Keratinocyte (primary cell): ENCODE measurements around the gene CDKAL1. TPM values are rescaled to one million over a fixed set of nuclear protein-coding genes. Genes with fewer than 3 reads are reported as not detected.

Experiments
- DNase-seq: peaks from one replicate; pipeline ENCODE4 v3.0.0-alpha.2; 2011; ENCODE audit warnings: low read depth, missing footprints, low spot score
- FAIRE-seq: peaks from 2 replicates; lab custom pipeline; 2011; peaks lifted over from hg19 to GRCh38; lab: Jason Lieb, UNC
- H2AFZ ChIP-seq: 2 replicates; pipeline ENCODE4 v1.6.0; 2012; ENCODE audit warnings: low read length, control low read depth, inconsistent platforms; ENCODE audit not compliant: control insufficient read depth
- H3K27ac ChIP-seq: 2 replicates; pipeline ENCODE4 v1.5.1; 2011; ENCODE audit warnings: low read length; ENCODE audit not compliant: control insufficient read depth, insufficient read depth
- H3K27me3 ChIP-seq: 3 replicates; pipeline ENCODE4 v1.6.0; 2011; ENCODE audit warnings: low read length; ENCODE audit not compliant: control insufficient read depth, insufficient read depth; ENCODE audit errors: extremely low read depth
- H3K36me3 ChIP-seq, 2 experiments: 2 replicates in 1 of 2; 3 replicates in 1 of 2; pipeline ENCODE4 v1.5.1; 2011; ENCODE audit warnings: low read length in 2 of 2, mild to moderate bottlenecking in 1 of 2; ENCODE audit not compliant: control insufficient read depth in 2 of 2, insufficient read depth in 2 of 2; ENCODE audit errors: extremely low read depth in 1 of 2
- H3K4me1 ChIP-seq: 3 replicates; pipeline ENCODE4 v1.5.1; 2011; ENCODE audit warnings: low read length; ENCODE audit not compliant: control insufficient read depth, insufficient read depth; ENCODE audit errors: extremely low read depth
- H3K4me2 ChIP-seq: 3 replicates; pipeline ENCODE4 v1.6.0; 2011; ENCODE audit warnings: low read depth, low read length; ENCODE audit not compliant: control insufficient read depth, insufficient read depth; ENCODE audit errors: extremely low read depth
- H3K4me3 ChIP-seq, 3 experiments: fragments of 200-600 bp in 1 of 3; sonication (generic) in 1 of 3; 2 replicates in 2 of 3; 3 replicates in 1 of 3; pipeline ENCODE4 v1.5.1; 2011 to 2016; ENCODE audit warnings: low read length in 3 of 3, mild to moderate bottlenecking in 3 of 3, control low read depth in 2 of 3, inconsistent platforms in 1 of 3, low read depth in 1 of 3, mixed read lengths in 1 of 3, mixed run types in 1 of 3, moderate library complexity in 1 of 3; ENCODE audit not compliant: control insufficient read depth in 2 of 3, insufficient read depth in 2 of 3; ENCODE audit errors: extremely low read depth in 1 of 3
- H3K79me2 ChIP-seq: 2 replicates; pipeline ENCODE4 v1.6.0; 2012; ENCODE audit warnings: low read length; ENCODE audit not compliant: control insufficient read depth, insufficient read depth
- H3K9ac ChIP-seq: 3 replicates; pipeline ENCODE4 v1.6.0; 2011; ENCODE audit warnings: low read length; ENCODE audit not compliant: control insufficient read depth, insufficient read depth; ENCODE audit errors: extremely low read depth
- H3K9me1 ChIP-seq: 3 replicates; pipeline ENCODE4 v1.6.0; 2011; ENCODE audit warnings: low read length; ENCODE audit not compliant: control insufficient read depth, insufficient read depth; ENCODE audit errors: extremely low read depth
- H3K9me3 ChIP-seq: 2 replicates; pipeline ENCODE4 v1.5.1; 2012; ENCODE audit warnings: low read depth, low read length; ENCODE audit not compliant: control insufficient read depth
- H4K20me1 ChIP-seq: 3 replicates; pipeline ENCODE4 v1.6.0; 2011; ENCODE audit warnings: low read length; ENCODE audit not compliant: control insufficient read depth, insufficient read depth; ENCODE audit errors: extremely low read depth
- EZH2 ChIP-seq: IDR thresholded peaks from one replicate; pipeline ENCODE4 v1.6.1; 2012; ENCODE audit warnings: inconsistent platforms, mild to moderate bottlenecking, low read length, moderate library complexity
- dilution Hi-C: fragments of 300-500 bp; cut with MboI; formaldehyde crosslinking; loops from one replicate; pipeline ENCODE4 v1.7.0; 2020; ENCODE audit warnings: low sequenced_read_pairs; ENCODE audit not compliant: extremely low pct_ligation_motif_present
- polyA plus RNA-seq, 5 experiments: library from polyadenylated mRNA; depleted of rRNA in 3 of 5; stranded (reverse) in 3 of 5; stranded (forward) in 1 of 5; unstranded in 1 of 5; fragments of >200 nt; gene quantifications; 1 replicate in 1 of 5; 2 replicates in 3 of 5; 3 replicates in 1 of 5; pipeline versions ENCODE4 v1.2.1 to v1.2.3, GENCODE V29; 2011 to 2012; ENCODE audit warnings: missing spikeins in 2 of 5, low read depth in 1 of 5, low replicate concordance in 1 of 5
- TF ChIP-seq, protein P1 (sequence below), 3 experiments: IDR thresholded peaks in 1 of 3; conservative IDR thresholded peaks in 1 of 3; optimal IDR thresholded peaks in 1 of 3; 2 replicates in 2 of 3; 3 replicates in 1 of 3; pipeline versions ENCODE3 to v1.5.1; 2011; ENCODE audit warnings: low read length in 3 of 3, mild to moderate bottlenecking in 3 of 3, moderate library complexity in 2 of 3, control low read depth in 1 of 3, inconsistent platforms in 1 of 3; ENCODE audit not compliant: insufficient read depth in 2 of 3; ENCODE audit errors: extremely low read depth in 1 of 3

Gene CDKAL1
- polyA plus RNA-seq, 1 donor (not counting 4 experiments of a cell fraction or from before 2014, with no cell fraction given), result 5.6 TPM

DNA sequence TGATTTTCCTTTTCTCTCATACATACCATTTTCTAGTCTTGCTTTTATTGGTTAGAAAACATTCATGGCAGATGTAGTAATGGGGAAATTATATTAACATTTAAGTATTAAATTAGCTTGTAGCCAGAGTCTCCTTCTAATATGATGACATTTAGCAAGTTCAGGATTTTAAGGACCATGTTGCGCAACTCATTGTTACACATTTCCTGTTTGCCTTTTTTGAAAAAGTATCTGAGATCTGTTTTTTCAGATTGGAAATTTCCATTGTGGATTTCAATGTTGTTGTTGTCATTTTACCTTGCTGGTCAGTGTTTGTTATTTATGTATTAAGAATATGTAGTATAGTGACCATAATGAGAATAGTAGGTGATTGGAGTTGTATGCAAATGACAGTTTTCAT, 38.7 kb downstream of the CDKAL1 start:
- no peak for DNase-seq
- H3K4me3 ChIP-seq, result no peak overlapping the region
- FAIRE-seq, result no peak

DNA sequence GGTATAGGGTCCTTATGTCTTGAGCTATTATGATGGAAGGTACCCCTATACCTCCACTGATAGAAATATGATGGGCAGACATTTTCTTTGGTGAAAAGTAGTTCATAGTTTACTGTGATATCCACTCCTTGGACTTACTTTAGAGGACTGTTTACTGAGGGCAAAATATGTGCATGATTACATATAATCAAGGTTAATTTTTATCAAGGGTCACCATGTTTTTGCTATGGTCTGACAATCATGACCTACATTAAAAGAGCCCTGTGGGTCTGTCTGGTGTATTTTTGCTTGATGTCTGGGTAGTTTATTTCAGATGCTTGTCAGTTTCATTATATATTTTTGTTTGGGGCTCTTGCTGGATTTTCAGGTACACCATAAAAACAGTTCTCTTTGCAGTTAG, 40.1 kb downstream of the CDKAL1 start:
- Histone ChIP-seq H3K36me3 (peaks cover 0 to 2% of the 10 kb centered on the region in 2 experiments), H3K9ac (no peak overlapping the region), H3K27ac (no peak overlapping the region), H3K4me1 (peaks cover 10% of the 10 kb centered on the region), H3K9me3 (no peaks in the 10 kb centered on the region), H3K4me3 (no peak overlapping the region), H3K27me3 (no peaks in the 10 kb centered on the region), H3K79me2 (no peaks in the 10 kb centered on the region), H3K4me2 (no peak overlapping the region), H2AFZ (no peak overlapping the region), H4K20me1 (no peaks in the 10 kb centered on the region), H3K9me1 (no peaks in the 10 kb centered on the region)
- FAIRE-seq, result no peak
- no peak for DNase-seq
- TF ChIP-seq EZH2, result no peak
- TF ChIP-seq, protein P1, sequence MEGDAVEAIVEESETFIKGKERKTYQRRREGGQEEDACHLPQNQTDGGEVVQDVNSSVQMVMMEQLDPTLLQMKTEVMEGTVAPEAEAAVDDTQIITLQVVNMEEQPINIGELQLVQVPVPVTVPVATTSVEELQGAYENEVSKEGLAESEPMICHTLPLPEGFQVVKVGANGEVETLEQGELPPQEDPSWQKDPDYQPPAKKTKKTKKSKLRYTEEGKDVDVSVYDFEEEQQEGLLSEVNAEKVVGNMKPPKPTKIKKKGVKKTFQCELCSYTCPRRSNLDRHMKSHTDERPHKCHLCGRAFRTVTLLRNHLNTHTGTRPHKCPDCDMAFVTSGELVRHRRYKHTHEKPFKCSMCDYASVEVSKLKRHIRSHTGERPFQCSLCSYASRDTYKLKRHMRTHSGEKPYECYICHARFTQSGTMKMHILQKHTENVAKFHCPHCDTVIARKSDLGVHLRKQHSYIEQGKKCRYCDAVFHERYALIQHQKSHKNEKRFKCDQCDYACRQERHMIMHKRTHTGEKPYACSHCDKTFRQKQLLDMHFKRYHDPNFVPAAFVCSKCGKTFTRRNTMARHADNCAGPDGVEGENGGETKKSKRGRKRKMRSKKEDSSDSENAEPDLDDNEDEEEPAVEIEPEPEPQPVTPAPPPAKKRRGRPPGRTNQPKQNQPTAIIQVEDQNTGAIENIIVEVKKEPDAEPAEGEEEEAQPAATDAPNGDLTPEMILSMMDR (optimal IDR thresholded peaks at IDR 0.05 in 1 of 3, IDR thresholded peaks at IDR 0.05 in 1 of 3, conservative IDR thresholded peaks at IDR 0.05 in 1 of 3; ENCODE audit: extremely low read depth in 1 of 3, insufficient read depth in 2 of 3, low read length in 3 of 3), result no peak
- dilution Hi-C loops, result no loop called here

More for the DNA sequence above, 38.7 kb downstream of the CDKAL1 start:
- Histone ChIP-seq H3K9ac (no peak overlapping the region), H2AFZ (no peak overlapping the region), H3K4me1 (peaks cover 16% of the 10 kb centered on the region), H3K79me2 (no peaks in the 10 kb centered on the region), H3K4me2 (no peak overlapping the region), H3K9me3 (no peaks in the 10 kb centered on the region), H3K27ac (no peak overlapping the region), H3K27me3 (no peaks in the 10 kb centered on the region), H3K9me1 (no peaks in the 10 kb centered on the region), H3K36me3 (peaks cover 0 to 2% of the 10 kb centered on the region in 2 experiments), H4K20me1 (no peaks in the 10 kb centered on the region)
- dilution Hi-C loops, result no loop called here
- TF ChIP-seq, protein P1 (optimal IDR thresholded peaks at IDR 0.05 in 1 of 3, IDR thresholded peaks at IDR 0.05 in 1 of 3, conservative IDR thresholded peaks at IDR 0.05 in 1 of 3; ENCODE audit: extremely low read depth in 1 of 3, insufficient read depth in 2 of 3, low read length in 3 of 3), result no peak
- no peak for TF ChIP-seq EZH2
